Measurements from ENCODE around the gene NOC2L. TPM values are rescaled to one million over a fixed set of nuclear protein-coding genes. Genes with fewer than 3 reads are reported as not detected.
A peak's percentile ranks its signal among the peaks of the same experiment; 100 is the strongest.
"Not testable (repeated sequence)": the region's sequence is repeated elsewhere in the genome, so short reads cannot be mapped to it uniquely, and the experiment has no call there.

The NOC2L gene
- total RNA-seq, 1 donor from 2014 or later = 42.5 TPM

DNA sequence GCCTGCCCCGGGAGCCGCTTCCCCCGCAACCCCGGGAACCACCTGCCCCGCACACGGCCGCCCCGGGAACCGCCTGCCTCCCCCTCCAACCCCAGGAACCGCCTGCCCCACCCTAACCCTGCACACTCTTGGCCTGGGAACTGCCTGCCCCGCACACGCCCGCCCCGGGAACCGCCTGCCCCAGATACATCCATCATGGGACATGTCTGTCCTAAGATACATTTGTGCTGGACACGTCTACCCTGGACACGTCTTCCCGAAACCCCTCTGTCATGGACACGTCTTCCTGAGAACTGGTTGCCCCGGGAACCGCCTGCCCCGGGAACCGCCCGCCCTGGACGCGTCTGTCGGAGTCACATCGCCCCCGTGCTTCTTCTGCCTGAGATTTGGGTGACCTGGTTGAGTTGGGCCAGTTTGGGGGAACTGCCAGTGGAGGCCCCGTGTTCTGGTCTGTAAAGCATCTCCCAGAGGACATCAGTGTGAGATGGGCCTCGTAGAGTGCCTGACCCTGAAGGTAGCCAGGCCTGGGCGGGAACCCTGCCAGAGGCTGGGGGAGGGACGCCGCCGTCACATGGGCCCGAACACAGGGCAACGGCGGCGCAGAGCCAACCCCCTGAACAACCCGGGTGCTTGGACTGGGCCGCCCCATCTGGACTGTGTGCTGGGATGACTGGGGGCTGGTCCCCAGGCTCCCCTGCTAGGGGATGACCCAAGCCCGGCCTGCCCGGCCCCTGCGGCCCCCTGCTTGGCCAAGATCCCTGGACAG lies 19.2 kb upstream of the NOC2L start:
- Histone ChIP-seq H3K27ac (no peak overlapping the region), H3K4me1 (peaks cover 14% of the 10 kb centered on the region), H3K4me3 (no peak overlapping the region), H3K36me3 (no peaks in the 10 kb centered on the region), H3K9me3 (no peaks in the 10 kb centered on the region), H3K27me3 (peaks cover 4% of the 10 kb centered on the region)
- DNase-seq (ENCODE audit: extremely low spot score in 2 of 2) = no peak
- TF ChIP-seq POLR2A (IDR thresholded peaks at IDR 0.05) (no peak), POLR2AphosphoS5 (IDR thresholded peaks at IDR 0.05; ENCODE audit: insufficient read depth in 1 of 2, low read depth in 1 of 2) (no peak), CTCF (IDR thresholded peaks at IDR 0.05) (no peak)
- intact Hi-C loops (cut with DNase I) = no loop called here

- H3K36me3 ChIP-seq; DNase-seq (ENCODE audit: extremely low spot score in 2 of 2); H3K9me3 ChIP-seq; H3K27ac ChIP-seq; H3K27me3 ChIP-seq; H3K4me3 ChIP-seq; intact Hi-C loops (cut with DNase I): not testable (repeated sequence)
- H3K4me1 ChIP-seq = peaks cover 16% of the 10 kb centered on the region
These were observed 17.7 kb upstream of the NOC2L start for GRCh38 chr1:976791-977190.

DNA sequence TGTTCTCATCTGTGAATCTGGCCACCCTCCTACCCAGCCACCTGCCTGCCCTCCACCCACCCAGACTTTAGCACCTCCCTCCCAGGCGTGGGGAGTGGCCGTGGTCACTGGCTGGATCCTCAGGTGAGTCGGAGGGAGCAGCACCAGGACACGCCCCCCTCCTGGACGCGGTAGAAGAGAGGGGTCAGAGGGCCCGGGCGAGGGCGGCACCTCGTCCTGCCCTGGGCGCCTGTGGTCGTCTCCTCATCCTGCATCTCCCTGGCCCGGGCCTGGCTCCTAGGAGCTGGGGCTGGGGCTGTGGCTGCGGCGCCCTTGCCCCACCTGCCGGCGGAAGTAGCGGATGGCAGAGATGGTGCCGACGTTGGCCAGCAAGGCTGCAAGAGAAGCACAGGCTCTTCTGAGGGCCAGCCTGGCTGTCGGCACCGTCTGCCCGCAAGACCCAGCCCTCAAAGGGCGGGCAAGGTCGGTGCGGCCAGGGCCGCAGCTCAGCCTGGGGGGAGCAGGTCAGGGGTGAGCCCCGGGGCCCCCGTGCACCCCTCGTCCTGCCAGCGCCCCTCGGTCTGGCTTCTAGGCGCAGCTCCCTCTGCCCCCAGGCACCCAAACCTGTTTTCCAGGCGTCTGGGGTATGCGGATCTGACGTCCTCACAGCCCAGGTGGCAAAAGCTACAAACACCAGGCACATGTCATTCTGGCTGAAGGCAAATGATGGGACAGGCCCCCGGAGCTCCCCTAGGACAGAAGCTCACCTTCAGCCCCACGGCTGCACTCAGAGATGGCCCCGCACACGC lies 17.0 kb upstream of the NOC2L start:
- peaks cover 4% of the 10 kb centered on the region for H3K27me3 ChIP-seq
- peak overlapping the region; percentile 23 to 34 for H3K4me3 ChIP-seq
- intact Hi-C loops (cut with DNase I) = no loop called here
- no peaks in the 10 kb centered on the region for H3K9me3 ChIP-seq
- no peak for DNase-seq (ENCODE audit: extremely low spot score in 2 of 2)
- H3K27ac ChIP-seq = no peak overlapping the region
- no peaks in the 10 kb centered on the region for H3K36me3 ChIP-seq
- TF ChIP-seq POLR2A (IDR thresholded peaks at IDR 0.05) (no peak), CTCF (IDR thresholded peaks at IDR 0.05) (peak in 2 of 3 experiments; percentile 24 to 59)
- H3K4me1 ChIP-seq = peaks cover 23% of the 10 kb centered on the region

- H3K27ac ChIP-seq = no peak overlapping the region
- H3K27me3 ChIP-seq = peaks cover 4% of the 10 kb centered on the region
- intact Hi-C loops (cut with DNase I) = no loop called here
- peaks cover 27% of the 10 kb centered on the region for H3K4me1 ChIP-seq
- H3K4me3 ChIP-seq = no peak overlapping the region
- TF ChIP-seq CTCF (IDR thresholded peaks at IDR 0.05) (no peak), POLR2A (IDR thresholded peaks at IDR 0.05) (no peak), POLR2AphosphoS5 (IDR thresholded peaks at IDR 0.05; ENCODE audit: insufficient read depth in 1 of 2, low read depth in 1 of 2) (no peak)
- no peaks in the 10 kb centered on the region for H3K9me3 ChIP-seq
- H3K36me3 ChIP-seq = no peaks in the 10 kb centered on the region
- DNase-seq (ENCODE audit: extremely low spot score in 2 of 2) = no peak
These were observed 16.3 kb upstream of the NOC2L start for GRCh38 chr1:975365-975764.

DNA sequence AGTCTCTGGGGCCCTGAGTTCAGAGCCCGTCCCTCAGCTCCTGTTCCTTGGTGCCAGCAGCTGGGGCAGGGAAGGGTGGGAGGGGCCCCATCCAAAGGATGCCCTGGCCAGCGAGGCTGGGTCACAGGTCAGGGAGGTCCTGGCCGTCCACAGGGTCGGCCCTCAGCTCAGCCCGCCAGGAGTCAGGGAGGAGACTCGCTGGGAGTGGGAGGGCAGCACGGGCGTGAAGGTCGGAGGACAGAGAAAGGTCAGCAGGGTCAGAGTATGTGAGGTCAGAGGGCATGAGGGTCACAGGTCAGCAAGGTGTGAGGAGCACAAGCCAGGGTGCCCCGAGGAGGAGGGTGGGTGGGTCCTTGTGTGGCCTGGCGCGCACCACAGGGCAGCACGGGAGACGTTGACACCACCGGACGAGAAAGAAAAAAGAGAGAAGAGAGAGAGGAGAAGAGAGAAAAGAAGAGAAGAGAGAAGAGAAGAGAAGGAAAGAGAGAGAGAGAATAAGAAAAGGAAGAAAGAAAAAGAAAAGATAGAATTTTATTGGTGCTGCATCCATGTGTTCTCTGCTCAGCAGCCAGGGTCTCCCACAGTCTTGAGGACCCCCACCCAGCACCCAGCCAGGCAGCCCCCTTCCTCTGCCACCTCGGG lies 15.8 kb upstream of the NOC2L start:
- Histone ChIP-seq H3K27ac (no peak overlapping the region), H3K9me3 (no peaks in the 10 kb centered on the region), H3K4me3 (no peak overlapping the region), H3K4me1 (peaks cover 27% of the 10 kb centered on the region), H3K27me3 (peaks cover 4% of the 10 kb centered on the region), H3K36me3 (no peaks in the 10 kb centered on the region)
- intact Hi-C loops (cut with DNase I) = no loop called here
- DNase-seq (ENCODE audit: extremely low spot score in 2 of 2) = no peak
- TF ChIP-seq CTCF (IDR thresholded peaks at IDR 0.05) = no peak
- no peak for TF ChIP-seq POLR2AphosphoS5 (IDR thresholded peaks at IDR 0.05; ENCODE audit: insufficient read depth in 1 of 2, low read depth in 1 of 2)
- TF ChIP-seq POLR2A (IDR thresholded peaks at IDR 0.05) = no peak

Data from vagina (tissue), 2 donors.